GM12872 (cell line): ENCODE data around the gene COLEC12.
A peak's percentile ranks its signal among the peaks of the same experiment; 100 is the strongest.

ENCODE experiments used
- TF ChIP-seq, protein P1 (sequence below): IDR thresholded peaks from 3 replicates; pipeline ENCODE4 v1.5.1; 2011; ENCODE audit warnings: low read depth, mild to moderate bottlenecking, low read length, moderate library complexity; ENCODE audit not compliant: insufficient read depth

COLEC12 gene

DNA sequence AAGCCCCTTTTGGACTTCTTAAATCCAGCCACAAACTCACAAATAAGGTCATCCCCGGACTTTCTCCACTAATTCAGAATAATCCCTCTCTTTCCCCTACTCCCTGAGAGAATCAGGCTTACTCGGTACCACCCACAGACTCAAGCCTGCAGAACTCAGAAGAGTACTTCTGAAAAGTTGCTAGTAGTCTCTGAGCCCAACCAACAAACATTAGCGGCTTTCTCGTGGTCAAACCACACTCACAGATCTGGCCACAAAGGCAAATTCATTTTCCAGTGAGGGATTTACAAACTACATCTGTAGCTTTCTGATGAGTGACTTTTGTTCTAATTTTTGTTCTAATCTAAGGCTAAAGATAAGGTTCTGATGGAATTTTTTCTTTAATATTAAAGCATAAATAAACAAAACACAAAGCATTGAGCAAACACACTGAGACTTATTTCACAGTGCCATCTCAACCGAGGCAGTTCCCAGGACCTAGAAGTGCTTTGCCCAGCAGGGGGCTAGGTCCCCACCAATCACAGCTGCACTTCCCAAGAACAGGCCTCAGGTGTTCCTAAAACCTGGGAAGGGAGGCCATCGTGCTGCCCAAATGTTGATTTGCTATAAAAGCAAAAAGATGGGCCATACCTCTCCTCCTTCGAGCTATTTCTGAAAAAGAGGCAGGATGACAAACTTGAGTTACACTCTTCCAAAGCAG lies 110.7 kb downstream of the COLEC12 start:
- TF ChIP-seq, protein P1, sequence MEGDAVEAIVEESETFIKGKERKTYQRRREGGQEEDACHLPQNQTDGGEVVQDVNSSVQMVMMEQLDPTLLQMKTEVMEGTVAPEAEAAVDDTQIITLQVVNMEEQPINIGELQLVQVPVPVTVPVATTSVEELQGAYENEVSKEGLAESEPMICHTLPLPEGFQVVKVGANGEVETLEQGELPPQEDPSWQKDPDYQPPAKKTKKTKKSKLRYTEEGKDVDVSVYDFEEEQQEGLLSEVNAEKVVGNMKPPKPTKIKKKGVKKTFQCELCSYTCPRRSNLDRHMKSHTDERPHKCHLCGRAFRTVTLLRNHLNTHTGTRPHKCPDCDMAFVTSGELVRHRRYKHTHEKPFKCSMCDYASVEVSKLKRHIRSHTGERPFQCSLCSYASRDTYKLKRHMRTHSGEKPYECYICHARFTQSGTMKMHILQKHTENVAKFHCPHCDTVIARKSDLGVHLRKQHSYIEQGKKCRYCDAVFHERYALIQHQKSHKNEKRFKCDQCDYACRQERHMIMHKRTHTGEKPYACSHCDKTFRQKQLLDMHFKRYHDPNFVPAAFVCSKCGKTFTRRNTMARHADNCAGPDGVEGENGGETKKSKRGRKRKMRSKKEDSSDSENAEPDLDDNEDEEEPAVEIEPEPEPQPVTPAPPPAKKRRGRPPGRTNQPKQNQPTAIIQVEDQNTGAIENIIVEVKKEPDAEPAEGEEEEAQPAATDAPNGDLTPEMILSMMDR: peak; percentile 31; the same call in 1 of the 3 replicates

GRCh38 chr18:388200-388599 lies 112.3 kb downstream of the COLEC12 start:
- TF ChIP-seq, protein P1: no peak

- TF ChIP-seq, protein P1: no peak
Measured at GRCh38 chr18:386994-387393, 113.5 kb downstream of the COLEC12 start.

DNA sequence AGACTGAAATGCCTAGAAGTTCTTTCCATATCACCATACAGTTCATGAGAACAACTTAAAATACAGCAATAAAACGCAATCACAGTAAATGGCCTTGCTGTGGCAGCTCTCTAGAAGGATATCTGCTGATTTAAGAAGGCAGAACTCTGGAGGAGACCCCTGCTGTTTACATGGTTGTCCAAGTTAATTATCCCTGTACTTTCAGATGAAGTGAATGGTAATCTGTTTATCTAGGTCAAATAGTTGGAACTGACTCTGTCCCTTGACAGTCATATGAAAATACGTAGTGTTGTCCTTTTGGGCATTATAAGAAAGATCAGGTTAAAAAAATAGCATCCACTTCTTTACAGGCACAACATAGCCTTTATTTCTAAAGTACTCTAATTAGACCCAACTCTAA lies 115.6 kb downstream of the COLEC12 start:
- TF ChIP-seq, protein P1: no peak

DNA sequence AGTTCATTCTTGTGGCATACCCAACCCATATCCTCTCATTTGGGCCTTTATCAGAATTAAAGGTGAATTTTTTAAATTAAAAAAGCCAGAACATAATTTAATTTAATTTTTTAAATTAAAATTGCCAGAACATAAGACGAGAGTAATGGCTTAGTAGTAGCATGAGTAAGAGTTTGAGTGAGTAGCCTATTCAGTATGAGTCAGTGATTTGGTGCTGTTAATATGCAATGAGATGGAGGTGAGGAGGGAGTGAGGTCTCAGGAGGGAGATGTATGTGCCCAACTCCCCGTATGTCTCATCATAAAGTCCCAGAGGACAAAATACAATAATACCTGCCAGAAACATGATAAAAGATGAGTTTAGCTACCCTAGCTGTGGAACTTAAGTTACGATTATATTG lies 117.4 kb downstream of the COLEC12 start:
- TF ChIP-seq, protein P1: no peak

- TF ChIP-seq, protein P1: no peak
Measured at GRCh38 chr18:382423-382984, 118.0 kb downstream of the COLEC12 start.

GRCh38 chr18:379681-380330 lies 120.7 kb downstream of the COLEC12 start:
- TF ChIP-seq, protein P1: no peak
